Stimulated activated CD4-positive, alpha-beta T cell treated with anti-CD3 and anti-CD28 coated beads, Interleukin-4, amount 100 ng/mL, for 1 hour (primary cell): ENCODE data around the gene FAM184A.
"Not testable (repeated sequence)": the region's sequence is repeated elsewhere in the genome, so short reads cannot be mapped to it uniquely, and the experiment has no call there.

ENCODE experiments used
- DNase-seq: peaks from one replicate; pipeline ENCODE4 v3.0.0-alpha.2; 2020

The FAM184A gene

GRCh38 chr6:119052292-119052889, 26.1 kb downstream of the FAM184A start:
- DNase-seq: no peak

GRCh38 chr6:119044255-119044654, 34.2 kb downstream of the FAM184A start:
- no peak for DNase-seq

- no peak for DNase-seq
Observed at GRCh38 chr6:119043783-119044182, 34.7 kb downstream of the FAM184A start.

GRCh38 chr6:119043265-119043664, 35.2 kb downstream of the FAM184A start:
- DNase-seq: no peak

GRCh38 chr6:119040636-119041035, 37.8 kb downstream of the FAM184A start:
- no peak for DNase-seq

- no peak for DNase-seq
Observed at GRCh38 chr6:119040229-119040628, 38.2 kb downstream of the FAM184A start.

GRCh38 chr6:119037941-119038623, 40.4 kb downstream of the FAM184A start:
- DNase-seq: no peak

- DNase-seq: no peak
Observed at GRCh38 chr6:119037264-119037663, 41.2 kb downstream of the FAM184A start.

GRCh38 chr6:119036081-119036480, 42.4 kb downstream of the FAM184A start:
- no peak for DNase-seq

- no peak for DNase-seq
Observed at GRCh38 chr6:119035459-119035858, 43.0 kb downstream of the FAM184A start.

- DNase-seq: no peak
Observed at GRCh38 chr6:119034827-119035458, 43.5 kb downstream of the FAM184A start.

GRCh38 chr6:119032428-119032827, 46.0 kb downstream of the FAM184A start:
- no peak for DNase-seq

- DNase-seq: no peak
Observed at GRCh38 chr6:119030759-119031158, 47.7 kb downstream of the FAM184A start.

GRCh38 chr6:119028091-119028490, 50.4 kb downstream of the FAM184A start:
- no peak for DNase-seq

- no peak for DNase-seq
Observed at GRCh38 chr6:119027465-119027864, 51.0 kb downstream of the FAM184A start.

- DNase-seq: no peak
Observed at GRCh38 chr6:119026822-119027221, 51.6 kb downstream of the FAM184A start.

GRCh38 chr6:119025793-119026192, 52.7 kb downstream of the FAM184A start:
- DNase-seq: no peak

GRCh38 chr6:119024111-119024510, 54.4 kb downstream of the FAM184A start:
- no peak for DNase-seq

GRCh38 chr6:119022796-119023195, 55.7 kb downstream of the FAM184A start:
- no peak for DNase-seq

GRCh38 chr6:119020597-119021561, 57.6 kb downstream of the FAM184A start:
- no peak for DNase-seq

- DNase-seq: not testable (repeated sequence)
Observed at GRCh38 chr6:119015165-119015564, 63.3 kb downstream of the FAM184A start.

- DNase-seq: no peak
Observed at GRCh38 chr6:119012521-119012920, 65.9 kb downstream of the FAM184A start.

- not testable (repeated sequence) for DNase-seq
Observed at GRCh38 chr6:119009266-119009665, 69.2 kb downstream of the FAM184A start.
